Vagina (tissue), 2 donors: Measurements from ENCODE around the gene CORIN.

Source experiments
- POLR2A ChIP-seq, 2 donors: fragments of 450-650 bp; IDR thresholded peaks; one replicate each; pipeline ENCODE4 v1.6.1; 2017; ENCODE audit warnings: antibody characterized with exemption in 2 of 2, mild to moderate bottlenecking in 2 of 2, moderate library complexity in 2 of 2
- TF ChIP-seq, protein P1 (sequence below), 3 experiments: fragments of 450-650 bp in 2 of 3; fragments of 200-600 bp in 1 of 3; sonication (generic) in 1 of 3; IDR thresholded peaks; one replicate each; pipeline ENCODE4 v1.5.1; 2017 to 2019; ENCODE audit warnings: antibody characterized with exemption in 3 of 3, mild to moderate bottlenecking in 2 of 3, moderate library complexity in 2 of 3

DNA sequence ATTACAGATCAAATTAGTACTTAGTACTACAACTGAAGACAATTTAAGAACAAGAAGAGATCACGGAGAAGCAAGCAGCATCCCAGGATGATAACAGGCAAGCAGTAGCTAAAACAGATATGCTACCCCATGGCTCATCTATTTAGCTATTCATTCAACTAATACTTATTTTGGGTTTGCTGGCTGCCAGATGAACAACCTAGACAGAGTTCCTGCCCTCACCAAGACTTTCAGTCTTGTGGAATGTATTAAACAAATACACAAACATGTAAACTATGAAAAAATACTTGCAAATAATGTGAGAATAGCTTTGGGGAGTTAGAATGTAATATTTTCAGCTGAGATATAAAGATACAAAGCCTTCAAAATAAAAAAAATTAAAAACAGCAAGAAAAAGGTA is 2.4 kb upstream of the CORIN start:
- TF ChIP-seq POLR2A (IDR thresholded peaks at IDR 0.05), result no peak
- TF ChIP-seq, protein P1, sequence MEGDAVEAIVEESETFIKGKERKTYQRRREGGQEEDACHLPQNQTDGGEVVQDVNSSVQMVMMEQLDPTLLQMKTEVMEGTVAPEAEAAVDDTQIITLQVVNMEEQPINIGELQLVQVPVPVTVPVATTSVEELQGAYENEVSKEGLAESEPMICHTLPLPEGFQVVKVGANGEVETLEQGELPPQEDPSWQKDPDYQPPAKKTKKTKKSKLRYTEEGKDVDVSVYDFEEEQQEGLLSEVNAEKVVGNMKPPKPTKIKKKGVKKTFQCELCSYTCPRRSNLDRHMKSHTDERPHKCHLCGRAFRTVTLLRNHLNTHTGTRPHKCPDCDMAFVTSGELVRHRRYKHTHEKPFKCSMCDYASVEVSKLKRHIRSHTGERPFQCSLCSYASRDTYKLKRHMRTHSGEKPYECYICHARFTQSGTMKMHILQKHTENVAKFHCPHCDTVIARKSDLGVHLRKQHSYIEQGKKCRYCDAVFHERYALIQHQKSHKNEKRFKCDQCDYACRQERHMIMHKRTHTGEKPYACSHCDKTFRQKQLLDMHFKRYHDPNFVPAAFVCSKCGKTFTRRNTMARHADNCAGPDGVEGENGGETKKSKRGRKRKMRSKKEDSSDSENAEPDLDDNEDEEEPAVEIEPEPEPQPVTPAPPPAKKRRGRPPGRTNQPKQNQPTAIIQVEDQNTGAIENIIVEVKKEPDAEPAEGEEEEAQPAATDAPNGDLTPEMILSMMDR (IDR thresholded peaks at IDR 0.05), result no peak
